Left lung (tissue), 10 donors: ENCODE results near the gene ARID5A. TPM values are rescaled to one million over a fixed set of nuclear protein-coding genes. Genes with fewer than 3 reads are reported as not detected.

Source experiments
- ATAC-seq: fragments of 200-7000 bp; cut with Tn5 transposase; one replicate; pipeline ENCODE4 v1.9.1; 2020; ENCODE audit warnings: moderate library complexity
- DNase-seq, 4 donors: peaks; one replicate each; pipeline ENCODE4 v3.0.0-alpha.2; 2013 to 2020
- H3K27ac ChIP-seq, 2 donors: fragments of 200-600 bp; sonication (generic) in 1 of 2; one replicate each; pipeline versions ENCODE4 v1.5.0 to v1.8.0; 2020 to 2021
- H3K27me3 ChIP-seq, 2 donors: fragments of 200-600 bp; sonication (generic) in 1 of 2; one replicate each; pipeline versions ENCODE4 v1.5.0 to v1.8.0; 2020 to 2021
- H3K36me3 ChIP-seq, 2 donors: fragments of 200-600 bp; sonication (generic) in 1 of 2; one replicate each; pipeline versions ENCODE4 v1.5.0 to v1.8.0; 2020 to 2021
- H3K4me1 ChIP-seq, 2 donors: fragments of 200-600 bp; one replicate each; pipeline ENCODE4 v1.8.0; 2021
- H3K4me3 ChIP-seq, 2 donors: fragments of 200-600 bp; sonication (generic) in 1 of 2; one replicate each; pipeline versions ENCODE4 v1.5.0 to v1.8.0; 2020 to 2021; ENCODE audit warnings: mild to moderate bottlenecking in 1 of 2
- H3K9me3 ChIP-seq, 2 donors: fragments of 200-600 bp; sonication (generic) in 1 of 2; one replicate each; pipeline versions ENCODE4 v1.5.0 to v1.8.0; 2020 to 2021
- intact Hi-C, 2 donors: fragments of 100-400 bp; cut with DNase I; formaldehyde crosslinking; loops; one replicate each; pipeline versions ENCODE4 v1.11.2 to v1.14.2; 2022
- polyA plus RNA-seq, 6 donors: library from polyadenylated mRNA; unstranded; fragments of 120-200 nt; gene quantifications; one replicate each; pipeline ENCODE4 v1.2.1, GENCODE V29; 2013; ENCODE audit not compliant: insufficient read length in 6 of 6
- total RNA-seq, 2 donors: library from RNA; stranded (reverse); fragmentation: NEBNext Ultra II Directional; extraction: Animal tissue kit (Norgen Biotek cat#: 25700); gene quantifications; one replicate each; pipeline ENCODE4 v1.2.1, GENCODE V29; 2021
- TF ChIP-seq, protein P1 (sequence below), 2 donors: fragments of 200-600 bp; sonication (generic) in 1 of 2; IDR thresholded peaks; one replicate each; pipeline versions ENCODE4 v1.5.0 to v1.8.0; 2021; ENCODE audit warnings: antibody characterized with exemption in 2 of 2
- donor health status: DM: no; HTN: yes; CAD: no.
- donor health status: DM: no; HTN: no; CAD: no.

Gene ARID5A
- total and polyA plus RNA-seq, 8 donors = 6.6 to 30.9 (median 7.5) TPM

- DNase-seq (no peak), ATAC-seq (no peak)
- no peaks in the 10 kb centered on the region for H3K27me3 ChIP-seq
- intact Hi-C loops = no loop called here
- H3K4me1 ChIP-seq = no peaks in the 10 kb centered on the region
- no peaks in the 10 kb centered on the region for H3K36me3 ChIP-seq
- H3K9me3 ChIP-seq = no peaks in the 10 kb centered on the region
- H3K4me3 ChIP-seq = no peak overlapping the region
- no peak overlapping the region for H3K27ac ChIP-seq
- TF ChIP-seq, protein P1, sequence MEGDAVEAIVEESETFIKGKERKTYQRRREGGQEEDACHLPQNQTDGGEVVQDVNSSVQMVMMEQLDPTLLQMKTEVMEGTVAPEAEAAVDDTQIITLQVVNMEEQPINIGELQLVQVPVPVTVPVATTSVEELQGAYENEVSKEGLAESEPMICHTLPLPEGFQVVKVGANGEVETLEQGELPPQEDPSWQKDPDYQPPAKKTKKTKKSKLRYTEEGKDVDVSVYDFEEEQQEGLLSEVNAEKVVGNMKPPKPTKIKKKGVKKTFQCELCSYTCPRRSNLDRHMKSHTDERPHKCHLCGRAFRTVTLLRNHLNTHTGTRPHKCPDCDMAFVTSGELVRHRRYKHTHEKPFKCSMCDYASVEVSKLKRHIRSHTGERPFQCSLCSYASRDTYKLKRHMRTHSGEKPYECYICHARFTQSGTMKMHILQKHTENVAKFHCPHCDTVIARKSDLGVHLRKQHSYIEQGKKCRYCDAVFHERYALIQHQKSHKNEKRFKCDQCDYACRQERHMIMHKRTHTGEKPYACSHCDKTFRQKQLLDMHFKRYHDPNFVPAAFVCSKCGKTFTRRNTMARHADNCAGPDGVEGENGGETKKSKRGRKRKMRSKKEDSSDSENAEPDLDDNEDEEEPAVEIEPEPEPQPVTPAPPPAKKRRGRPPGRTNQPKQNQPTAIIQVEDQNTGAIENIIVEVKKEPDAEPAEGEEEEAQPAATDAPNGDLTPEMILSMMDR (IDR thresholded peaks at IDR 0.05) = no peak
These were observed 37.8 kb downstream of the ARID5A start for GRCh38 chr2:96574364-96574763.

DNA sequence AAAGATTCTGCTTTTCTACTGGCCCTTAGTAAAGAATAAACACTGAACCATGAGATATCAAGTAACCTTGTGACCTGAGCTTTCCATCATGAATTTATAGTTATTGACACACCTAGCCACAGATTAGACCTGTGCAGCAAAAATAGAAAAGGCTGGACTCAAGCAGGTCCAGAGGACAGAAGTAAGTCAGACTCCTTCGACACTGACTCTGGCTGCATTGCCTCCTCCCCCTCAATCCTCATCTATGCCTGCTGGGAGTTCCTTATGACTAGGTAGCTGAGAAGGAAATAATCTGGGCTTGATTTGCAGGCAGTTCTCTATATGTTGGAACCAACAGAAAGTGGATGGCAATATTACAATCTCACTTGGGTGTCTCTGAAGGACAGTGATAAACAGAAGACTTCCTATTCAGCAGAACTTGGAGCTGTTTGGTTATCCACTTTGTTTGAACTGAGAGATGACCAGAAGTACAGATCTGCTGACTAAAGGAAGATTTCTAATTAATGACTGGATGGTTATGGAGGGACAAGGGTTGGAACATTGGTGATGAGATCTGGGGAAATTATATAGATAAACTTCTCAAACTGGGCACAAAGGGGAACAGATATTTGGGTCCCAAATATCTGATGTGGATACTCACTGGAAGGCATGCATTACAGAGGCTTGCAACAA lies 39.4 kb downstream of the ARID5A start:
- ATAC-seq (no peak), DNase-seq (no peak)
- TF ChIP-seq, protein P1 (IDR thresholded peaks at IDR 0.05) = no peak
- intact Hi-C loops = no loop called here
- no peak overlapping the region for H3K4me3 ChIP-seq
- H3K9me3 ChIP-seq = no peaks in the 10 kb centered on the region
- H3K27ac ChIP-seq = no peak overlapping the region
- H3K36me3 ChIP-seq = no peaks in the 10 kb centered on the region
- H3K27me3 ChIP-seq = no peaks in the 10 kb centered on the region
- no peaks in the 10 kb centered on the region for H3K4me1 ChIP-seq

DNA sequence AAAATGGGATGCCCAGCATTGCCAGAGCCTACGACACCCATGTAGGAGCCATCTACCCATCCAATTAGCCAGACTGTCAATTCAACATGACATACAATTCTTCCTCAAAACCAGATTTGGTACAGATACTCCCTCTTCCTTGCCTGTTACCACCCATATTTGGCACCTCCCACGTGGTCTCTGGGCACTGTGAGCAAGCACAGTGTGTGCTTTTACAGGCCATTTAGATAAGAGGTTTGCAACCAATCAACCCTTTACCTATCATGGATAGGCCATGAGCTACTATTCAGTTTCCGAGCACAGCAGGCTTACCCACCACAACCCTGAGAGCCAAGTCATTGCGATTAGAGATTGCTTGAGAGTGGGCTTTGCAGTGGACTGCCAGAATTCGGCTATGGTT lies 40.9 kb downstream of the ARID5A start:
- H3K27ac ChIP-seq = no peak overlapping the region
- ATAC-seq = no peak
- no peaks in the 10 kb centered on the region for H3K4me1 ChIP-seq
- no peaks in the 10 kb centered on the region for H3K36me3 ChIP-seq
- TF ChIP-seq, protein P1 (IDR thresholded peaks at IDR 0.05) = no peak
- H3K4me3 ChIP-seq = no peak overlapping the region
- intact Hi-C loops = no loop called here
- DNase-seq = no peak
- H3K27me3 ChIP-seq = no peaks in the 10 kb centered on the region
- no peaks in the 10 kb centered on the region for H3K9me3 ChIP-seq

GRCh38 chr2:96578731-96579130 lies 42.2 kb downstream of the ARID5A start:
- Histone ChIP-seq H3K4me1 (no peaks in the 10 kb centered on the region), H3K27ac (no peak overlapping the region), H3K9me3 (no peaks in the 10 kb centered on the region), H3K4me3 (no peak overlapping the region), H3K36me3 (no peaks in the 10 kb centered on the region), H3K27me3 (no peaks in the 10 kb centered on the region)
- TF ChIP-seq, protein P1 (IDR thresholded peaks at IDR 0.05) = no peak
- DNase-seq (no peak), ATAC-seq (no peak)
- intact Hi-C loops = no loop called here

- ATAC-seq = no peak
- no peaks in the 10 kb centered on the region for H3K4me1 ChIP-seq
- H3K4me3 ChIP-seq = no peak overlapping the region
- peaks cover 0 to 2% of the 10 kb centered on the region in 2 donors for H3K36me3 ChIP-seq
- intact Hi-C loops = no loop called here
- H3K27me3 ChIP-seq = no peaks in the 10 kb centered on the region
- H3K27ac ChIP-seq = no peak overlapping the region
- no peaks in the 10 kb centered on the region for H3K9me3 ChIP-seq
- no peak for DNase-seq
- TF ChIP-seq, protein P1 (IDR thresholded peaks at IDR 0.05) = no peak
These were observed 42.9 kb downstream of the ARID5A start for GRCh38 chr2:96579422-96579821.
